Measurements from ENCODE around the gene SNCB. TPM values are rescaled to one million over a fixed set of nuclear protein-coding genes. Genes with fewer than 3 reads are reported as not detected.

SNCB gene
- total RNA-seq, 2 donors from 2014 or later, result not detected

- no peaks in the 10 kb centered on the region for H3K4me1 ChIP-seq
- intact Hi-C loops (cut with DNase I), result no loop called here
- H3K27ac ChIP-seq, result no peak within 1 kb of the TSS
- no peaks in the 10 kb centered on the region for H3K9me3 ChIP-seq
- 0% methylated on average over 66 of the region's 101 CpGs; no CpG with 5 or more reads in 1 of the 2 donors for WGBS, 2 donors
- TF ChIP-seq, protein P1, sequence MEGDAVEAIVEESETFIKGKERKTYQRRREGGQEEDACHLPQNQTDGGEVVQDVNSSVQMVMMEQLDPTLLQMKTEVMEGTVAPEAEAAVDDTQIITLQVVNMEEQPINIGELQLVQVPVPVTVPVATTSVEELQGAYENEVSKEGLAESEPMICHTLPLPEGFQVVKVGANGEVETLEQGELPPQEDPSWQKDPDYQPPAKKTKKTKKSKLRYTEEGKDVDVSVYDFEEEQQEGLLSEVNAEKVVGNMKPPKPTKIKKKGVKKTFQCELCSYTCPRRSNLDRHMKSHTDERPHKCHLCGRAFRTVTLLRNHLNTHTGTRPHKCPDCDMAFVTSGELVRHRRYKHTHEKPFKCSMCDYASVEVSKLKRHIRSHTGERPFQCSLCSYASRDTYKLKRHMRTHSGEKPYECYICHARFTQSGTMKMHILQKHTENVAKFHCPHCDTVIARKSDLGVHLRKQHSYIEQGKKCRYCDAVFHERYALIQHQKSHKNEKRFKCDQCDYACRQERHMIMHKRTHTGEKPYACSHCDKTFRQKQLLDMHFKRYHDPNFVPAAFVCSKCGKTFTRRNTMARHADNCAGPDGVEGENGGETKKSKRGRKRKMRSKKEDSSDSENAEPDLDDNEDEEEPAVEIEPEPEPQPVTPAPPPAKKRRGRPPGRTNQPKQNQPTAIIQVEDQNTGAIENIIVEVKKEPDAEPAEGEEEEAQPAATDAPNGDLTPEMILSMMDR (IDR thresholded peaks at IDR 0.05), result peak in 5 of 7 experiments; percentile 9 to 39 (median 15)
- TF ChIP-seq POLR2A (IDR thresholded peaks at IDR 0.05), result no peak
- no peaks in the 10 kb centered on the region for H3K36me3 ChIP-seq (replicated peaks in 1 of 2; ENCODE audit: insufficient read depth in 1 of 2, low read depth in 2 of 2)
- ATAC-seq (peak; percentile 85), DNase-seq (peak; percentile 28 to 62 (median 45))
- no peaks in the 10 kb centered on the region for H3K27me3 ChIP-seq
- H3K4me3 ChIP-seq, result peak within 1 kb of the TSS in 1 of 2 donors; percentile 48
Measured at GRCh38 chr5:176609724-176610434, 20.5 kb downstream of the SNCB start, which contains the start of gene GPRIN1. Gene GPRIN1 (minus strand): TSS chr5:176610156. CDS start chr5:176599834, 10,322 bp downstream.

DNA sequence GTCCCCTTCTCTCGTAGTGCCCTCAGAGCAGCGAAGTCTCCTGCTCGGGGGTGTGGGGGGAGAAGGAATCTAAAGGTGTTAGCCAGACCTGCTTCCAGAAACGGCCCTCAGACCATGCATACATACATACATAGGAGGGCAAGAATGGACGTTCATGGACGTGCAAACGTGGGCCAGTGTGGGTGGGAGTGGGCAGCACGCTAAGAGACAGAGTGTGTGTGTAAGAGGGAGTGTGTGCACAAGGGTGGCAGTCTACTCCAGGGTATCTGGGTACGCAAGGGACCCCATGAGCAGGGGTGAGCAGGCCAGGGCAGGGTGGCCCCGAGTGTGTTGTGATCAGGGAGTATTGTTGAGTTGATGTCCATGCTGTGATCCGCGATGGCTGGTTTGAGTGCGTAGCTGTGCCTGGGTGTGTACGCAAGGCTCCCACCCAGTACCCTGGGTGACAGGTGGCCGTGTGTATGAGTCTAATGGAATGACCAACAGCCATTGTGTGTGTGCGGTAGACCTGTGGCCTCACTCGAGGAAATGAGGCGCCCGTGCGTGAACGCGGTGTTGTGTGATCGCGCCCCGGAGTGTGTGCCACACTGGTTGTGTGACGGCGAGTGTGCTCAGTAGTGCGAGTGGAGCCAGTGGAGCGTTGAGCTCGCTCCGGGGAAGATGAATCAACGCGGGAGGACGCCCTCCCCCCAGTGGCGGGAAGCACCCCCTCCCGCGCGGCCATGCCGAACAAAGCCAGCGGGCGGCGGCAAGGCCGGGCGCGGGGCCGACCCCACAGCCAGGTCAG is 21.2 kb downstream of the SNCB start:
- no peak for DNase-seq
- no peak overlapping the region for H3K4me3 ChIP-seq
- H3K27ac ChIP-seq, result no peak overlapping the region
- intact Hi-C loops (cut with DNase I), result no loop called here
- WGBS, 2 donors, result 32 to 74% methylated on average over 15 to 46 of the region's 46 CpGs
- TF ChIP-seq POLR2A (IDR thresholded peaks at IDR 0.05), result no peak
- TF ChIP-seq, protein P1 (IDR thresholded peaks at IDR 0.05), result no peak
- no peaks in the 10 kb centered on the region for H3K4me1 ChIP-seq
- peak; percentile 8 for ATAC-seq
- no peaks in the 10 kb centered on the region for H3K9me3 ChIP-seq
- H3K36me3 ChIP-seq (replicated peaks in 1 of 2; ENCODE audit: insufficient read depth in 1 of 2, low read depth in 2 of 2), result no peaks in the 10 kb centered on the region
- H3K27me3 ChIP-seq, result no peaks in the 10 kb centered on the region

GRCh38 chr5:176608142-176608705 is 22.1 kb downstream of the SNCB start:
- no peak for TF ChIP-seq POLR2A (IDR thresholded peaks at IDR 0.05)
- TF ChIP-seq, protein P1 (IDR thresholded peaks at IDR 0.05), result no peak
- H3K4me1 ChIP-seq, result no peaks in the 10 kb centered on the region
- H3K27ac ChIP-seq, result no peak overlapping the region
- 90 to 100% methylated on average over 1 to 4 of the region's 4 CpGs for WGBS, 2 donors
- intact Hi-C loops (cut with DNase I), result no loop called here
- no peaks in the 10 kb centered on the region for H3K36me3 ChIP-seq (replicated peaks in 1 of 2; ENCODE audit: insufficient read depth in 1 of 2, low read depth in 2 of 2)
- no peaks in the 10 kb centered on the region for H3K27me3 ChIP-seq
- no peaks in the 10 kb centered on the region for H3K9me3 ChIP-seq
- no peak overlapping the region for H3K4me3 ChIP-seq
- ATAC-seq (no peak), DNase-seq (no peak)

DNA sequence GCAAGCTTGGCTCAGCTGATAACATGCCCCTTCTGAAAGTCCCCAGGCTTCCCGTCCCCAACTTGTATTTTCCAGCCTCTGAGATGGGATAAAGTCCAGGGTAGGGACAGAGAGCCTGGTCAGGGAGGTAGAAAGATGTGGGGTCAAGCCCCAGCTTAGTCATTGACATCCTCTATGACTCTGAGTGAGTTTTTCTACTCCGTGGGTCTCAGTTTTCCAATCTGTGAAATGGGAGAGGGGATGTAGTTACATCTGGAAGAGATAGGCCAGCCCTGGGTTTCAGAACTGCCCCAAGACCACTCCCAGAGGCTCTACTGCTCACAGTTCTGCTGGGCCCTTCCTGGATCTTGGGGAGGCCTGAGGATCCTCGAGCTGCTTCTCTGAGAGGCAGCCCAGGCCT is 23.5 kb downstream of the SNCB start:
- WGBS, 2 donors, result 77 to 80% methylated on average over 3 of the region's 3 CpGs
- no peak for DNase-seq

More for the DNA sequence above, 23.5 kb downstream of the SNCB start:
- H3K4me1 ChIP-seq, result no peaks in the 10 kb centered on the region
- intact Hi-C loops (cut with DNase I), result no loop called here
- no peak overlapping the region for H3K4me3 ChIP-seq
- no peak for ATAC-seq
- no peaks in the 10 kb centered on the region for H3K9me3 ChIP-seq
- no peaks in the 10 kb centered on the region for H3K36me3 ChIP-seq (replicated peaks in 1 of 2; ENCODE audit: insufficient read depth in 1 of 2, low read depth in 2 of 2)
- H3K27me3 ChIP-seq, result no peaks in the 10 kb centered on the region
- no peak overlapping the region for H3K27ac ChIP-seq
- TF ChIP-seq, protein P1 (IDR thresholded peaks at IDR 0.05), result no peak
- no peak for TF ChIP-seq POLR2A (IDR thresholded peaks at IDR 0.05)
